HUES48 (cell line): Measurements from ENCODE around the gene NDUFA1.
"Not testable (repeated sequence)": the region's sequence is repeated elsewhere in the genome, so short reads cannot be mapped to it uniquely, and the experiment has no call there.

Experiments
- H3K27ac ChIP-seq: one replicate; pipeline ENCODE4 v1.7.0; 2013; ENCODE audit warnings: low read depth, low read length, inconsistent platforms
- H3K27me3 ChIP-seq: 2 replicates; pipeline ENCODE4 v1.6.1; 2013; ENCODE audit warnings: mild to moderate bottlenecking, low read length; ENCODE audit not compliant: control insufficient read depth, insufficient read depth
- H3K36me3 ChIP-seq: 2 replicates; pipeline ENCODE4 v1.6.1; 2013; ENCODE audit warnings: low read length; ENCODE audit not compliant: control insufficient read depth, insufficient read depth
- H3K4me1 ChIP-seq: 2 replicates; pipeline ENCODE4 v1.6.1; 2013; ENCODE audit warnings: mild to moderate bottlenecking, low read length; ENCODE audit not compliant: control insufficient read depth, insufficient read depth
- H3K4me3 ChIP-seq: 2 replicates; pipeline ENCODE4 v1.5.1; 2013; ENCODE audit warnings: mild to moderate bottlenecking, low read depth, low read length
- H3K9ac ChIP-seq: 2 replicates; pipeline ENCODE4 v1.6.1; 2013; ENCODE audit warnings: mild to moderate bottlenecking, low read depth, low read length, moderate library complexity
- H3K9me3 ChIP-seq: 2 replicates; pipeline ENCODE4 v1.6.1; 2013; ENCODE audit warnings: low read length; ENCODE audit not compliant: control insufficient read depth, insufficient read depth

NDUFA1 gene

DNA sequence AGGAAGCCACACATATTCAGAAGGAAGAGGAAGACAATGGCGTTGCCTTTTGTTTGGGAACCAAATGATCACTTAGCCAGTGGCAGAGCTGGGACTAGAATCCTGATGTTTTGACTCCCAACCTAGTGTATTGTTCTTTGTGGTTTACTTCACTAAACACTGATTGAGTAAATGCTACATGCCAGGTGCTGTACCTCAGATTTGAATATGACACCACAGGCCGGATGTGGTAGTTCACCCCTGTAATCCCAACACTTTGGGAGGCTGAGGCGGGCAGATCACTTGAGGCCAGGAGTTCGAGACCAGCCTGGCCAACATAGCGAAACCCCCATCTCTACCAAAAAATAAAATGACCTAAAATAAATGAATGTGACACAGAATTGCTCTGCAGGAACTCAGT lies 8.4 kb downstream of the NDUFA1 start:
- H3K36me3 ChIP-seq, result peaks cover 18% of the 10 kb centered on the region
- no peaks in the 10 kb centered on the region for H3K4me1 ChIP-seq
- H3K9ac ChIP-seq, result no peak overlapping the region
- H3K4me3 ChIP-seq, result no peak overlapping the region
- H3K27ac ChIP-seq, result no peak overlapping the region
- peaks cover 26% of the 10 kb centered on the region; the same call in 1 of the 2 replicates for H3K9me3 ChIP-seq
- no peaks in the 10 kb centered on the region for H3K27me3 ChIP-seq

DNA sequence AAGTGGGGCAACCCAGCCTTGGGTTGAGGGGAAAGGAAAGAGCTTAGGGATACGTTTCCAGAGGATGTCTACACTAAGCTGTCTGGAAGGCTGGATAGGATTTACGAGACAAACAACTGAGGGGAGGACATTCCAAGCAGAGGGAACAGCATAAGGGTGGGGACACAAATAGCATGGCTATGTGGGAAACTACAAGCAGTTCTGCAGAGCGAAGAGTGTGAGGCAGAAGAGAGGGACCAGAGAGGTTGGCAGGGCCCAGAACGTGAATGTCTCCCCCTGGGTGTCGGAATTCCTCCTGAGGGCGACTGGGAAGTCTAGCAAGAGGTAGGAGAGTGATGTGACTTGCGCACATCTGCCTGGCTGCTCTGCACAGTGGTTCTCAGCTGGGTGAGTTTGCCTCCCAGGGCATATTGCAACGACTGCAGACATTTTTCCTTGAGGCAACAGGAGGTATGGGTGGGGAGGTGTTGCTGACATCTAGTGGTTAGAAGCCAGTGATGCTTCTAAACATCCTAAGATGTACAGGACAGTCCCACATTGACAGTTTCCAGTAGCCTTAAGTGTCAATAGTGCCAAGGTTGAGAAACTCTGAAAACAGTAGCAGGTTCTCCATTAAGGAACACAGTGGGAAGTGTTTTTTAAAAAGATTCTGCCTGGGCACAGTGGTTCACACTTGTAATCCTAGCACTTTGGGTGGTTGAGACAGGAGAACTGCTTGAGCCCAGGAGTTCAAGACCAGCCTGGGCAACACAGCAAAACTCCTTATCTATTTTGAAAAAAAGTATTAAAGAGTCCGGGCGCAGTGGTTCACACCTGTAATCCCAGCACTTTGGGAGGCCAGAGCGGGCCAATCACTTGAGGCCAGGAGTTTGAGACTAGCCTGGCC lies 9.2 kb downstream of the NDUFA1 start:
- Histone ChIP-seq H3K36me3 (peaks cover 14% of the 10 kb centered on the region), H3K4me3 (no peak overlapping the region), H3K27me3 (no peaks in the 10 kb centered on the region), H3K4me1 (no peaks in the 10 kb centered on the region), H3K9me3 (peaks cover 27% of the 10 kb centered on the region; the same call in 1 of the 2 replicates), H3K9ac (no peak overlapping the region), H3K27ac (no peak overlapping the region)

DNA sequence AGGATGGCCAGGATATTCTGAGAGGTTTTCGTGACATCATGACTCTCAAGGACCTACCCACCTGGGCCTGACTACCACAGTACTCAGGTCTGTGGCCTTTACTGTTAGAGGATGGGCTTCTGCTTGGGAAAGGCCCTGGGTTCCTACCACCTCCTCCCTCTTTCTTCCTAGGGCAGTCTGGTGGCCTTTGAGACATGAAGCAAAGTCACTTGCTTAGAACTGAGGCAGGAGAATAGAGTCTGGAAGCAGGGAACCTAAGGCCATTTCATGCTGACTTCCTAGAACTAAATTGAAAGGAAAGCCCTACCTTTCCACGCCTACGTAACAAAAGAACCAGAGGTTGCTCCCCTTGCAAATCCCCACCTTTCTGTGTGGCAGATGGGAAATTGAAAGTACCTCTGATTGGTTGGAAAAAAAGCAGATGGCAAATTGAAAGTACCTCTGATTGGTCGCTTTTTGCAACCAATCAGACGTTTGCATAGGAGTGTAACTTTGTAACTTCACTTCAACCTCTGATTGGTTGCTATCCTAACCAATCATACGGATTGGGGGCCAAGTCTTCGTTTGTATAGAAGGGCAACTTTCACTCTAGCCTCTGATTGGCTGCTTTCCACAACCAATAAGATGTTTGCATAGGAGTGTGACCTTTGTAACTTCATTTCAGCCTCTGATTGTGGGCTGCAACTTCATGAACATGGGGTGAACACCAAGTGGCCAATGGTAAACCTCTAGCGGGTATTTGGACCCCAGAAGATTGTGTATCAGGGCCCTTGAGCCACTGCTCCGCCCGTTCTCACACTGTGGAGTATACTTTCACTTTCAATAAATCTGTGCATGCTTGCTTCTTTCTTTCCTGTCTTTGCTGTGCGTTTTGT lies 14.2 kb downstream of the NDUFA1 start:
- peaks cover 22% of the 10 kb centered on the region; the same call in 1 of the 2 replicates for H3K9me3 ChIP-seq
- no peaks in the 10 kb centered on the region for H3K4me1 ChIP-seq
- no peak overlapping the region for H3K4me3 ChIP-seq
- no peak overlapping the region for H3K27ac ChIP-seq
- H3K36me3 ChIP-seq, result no peaks in the 10 kb centered on the region
- H3K9ac ChIP-seq, result no peak overlapping the region
- no peaks in the 10 kb centered on the region for H3K27me3 ChIP-seq

DNA sequence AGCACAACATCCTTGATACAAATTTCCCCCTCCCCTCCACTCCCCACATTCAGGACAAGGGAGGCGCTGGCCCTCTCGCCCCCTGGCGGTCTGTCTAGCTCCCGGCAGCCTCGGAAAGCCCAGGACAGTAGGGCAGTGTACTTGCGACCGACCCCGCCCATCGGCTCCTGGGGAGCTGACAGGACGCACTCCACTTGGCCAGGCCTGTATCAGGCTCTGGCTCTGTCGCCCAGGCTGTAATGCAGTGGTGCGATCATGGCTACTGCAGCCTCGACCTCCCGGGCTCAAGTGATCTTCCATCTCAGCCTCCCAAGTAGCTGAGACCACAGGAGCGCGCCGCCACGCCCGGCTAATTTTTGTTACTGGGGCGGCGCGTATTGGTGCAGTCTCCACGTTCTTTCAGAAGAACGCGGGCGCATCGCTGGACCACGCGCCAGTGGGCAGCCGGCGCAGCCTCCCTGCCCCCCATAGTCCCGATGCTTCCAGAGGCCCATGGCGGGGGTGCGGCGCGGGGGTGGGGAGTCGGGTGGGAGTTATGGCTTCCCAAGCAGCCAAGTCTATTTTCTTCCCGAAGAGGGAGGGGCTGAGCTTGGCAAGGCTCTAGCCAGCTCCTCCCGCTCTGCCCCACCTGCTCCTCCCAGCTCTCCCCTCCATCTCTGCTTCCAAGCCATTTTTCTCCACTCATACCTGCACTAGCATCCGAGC lies 16.2 kb downstream of the NDUFA1 start:
- peak overlapping the region; percentile 70 for H3K4me3 ChIP-seq

DNA sequence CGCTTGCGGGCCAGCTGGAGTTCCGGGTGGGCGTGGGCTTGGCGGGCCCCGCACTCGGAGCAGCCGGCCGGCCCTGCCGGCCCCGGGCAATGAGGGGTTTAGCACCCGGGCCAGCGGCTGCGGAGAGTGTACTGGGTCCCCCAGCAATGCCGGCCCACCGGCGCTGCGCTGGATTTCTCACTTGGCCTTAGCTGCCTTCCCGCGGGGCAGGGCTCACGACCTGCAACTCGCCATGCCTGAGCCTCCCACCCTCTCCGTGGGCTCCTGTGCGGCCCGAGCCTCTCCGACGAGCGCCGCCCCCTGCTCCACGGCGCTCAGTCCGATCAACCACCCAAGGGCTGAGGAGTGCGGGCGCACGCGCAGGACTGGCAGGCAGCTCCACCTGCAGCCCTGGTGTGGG lies 19.0 kb downstream of the NDUFA1 start:
- H3K27ac ChIP-seq, H3K4me1 ChIP-seq, H3K9ac ChIP-seq, H3K4me3 ChIP-seq, H3K27me3 ChIP-seq, H3K36me3 ChIP-seq: not testable (repeated sequence)
- H3K9me3 ChIP-seq, result peaks cover 15% of the 10 kb centered on the region; the same call in 1 of the 2 replicates

More for the DNA sequence above, 16.2 kb downstream of the NDUFA1 start:
- H3K27ac ChIP-seq, result no peak overlapping the region
- H3K36me3 ChIP-seq, result no peaks in the 10 kb centered on the region
- peaks cover 25% of the 10 kb centered on the region; the same call in 1 of the 2 replicates for H3K9me3 ChIP-seq
- no peaks in the 10 kb centered on the region for H3K4me1 ChIP-seq
- no peak overlapping the region for H3K9ac ChIP-seq
- no peaks in the 10 kb centered on the region for H3K27me3 ChIP-seq

DNA sequence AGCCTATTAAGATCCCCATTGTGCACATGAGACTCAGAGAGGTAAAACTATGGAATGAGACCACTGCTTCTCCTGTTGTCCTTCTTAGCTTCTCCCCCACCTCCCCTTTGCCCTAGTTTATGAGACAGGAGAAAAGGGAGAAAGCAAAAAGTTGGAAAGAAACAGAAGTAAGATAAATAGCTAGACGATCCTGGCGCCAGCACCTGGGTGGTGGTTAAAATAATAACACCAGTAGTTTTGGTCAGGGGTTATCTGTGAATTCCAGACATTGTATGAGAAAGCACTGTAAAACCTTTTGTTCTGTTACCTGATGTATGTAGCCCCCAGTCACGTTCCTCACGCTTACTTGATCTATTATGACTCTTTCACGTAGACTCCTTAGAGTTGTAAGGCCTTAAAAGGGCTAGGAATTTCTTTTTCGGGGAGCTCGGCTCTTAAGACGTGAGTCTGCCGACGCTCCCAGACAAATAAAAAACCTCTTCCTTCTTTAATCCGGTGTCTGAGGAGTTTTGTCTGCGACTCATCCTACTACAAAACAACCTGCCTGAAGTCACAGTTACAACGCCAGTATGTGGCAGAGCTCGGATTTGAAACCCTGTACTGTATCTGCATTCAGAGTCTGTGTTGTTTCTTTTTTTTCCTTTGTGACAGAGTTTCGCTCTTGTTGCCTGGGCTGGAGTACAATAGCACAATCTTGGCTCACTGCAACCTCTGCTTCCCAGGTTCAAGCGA lies 20.5 kb downstream of the NDUFA1 start:
- H3K9me3 ChIP-seq, H3K27me3 ChIP-seq, H3K4me3 ChIP-seq, H3K4me1 ChIP-seq, H3K9ac ChIP-seq, H3K36me3 ChIP-seq, H3K27ac ChIP-seq: not testable (repeated sequence)

DNA sequence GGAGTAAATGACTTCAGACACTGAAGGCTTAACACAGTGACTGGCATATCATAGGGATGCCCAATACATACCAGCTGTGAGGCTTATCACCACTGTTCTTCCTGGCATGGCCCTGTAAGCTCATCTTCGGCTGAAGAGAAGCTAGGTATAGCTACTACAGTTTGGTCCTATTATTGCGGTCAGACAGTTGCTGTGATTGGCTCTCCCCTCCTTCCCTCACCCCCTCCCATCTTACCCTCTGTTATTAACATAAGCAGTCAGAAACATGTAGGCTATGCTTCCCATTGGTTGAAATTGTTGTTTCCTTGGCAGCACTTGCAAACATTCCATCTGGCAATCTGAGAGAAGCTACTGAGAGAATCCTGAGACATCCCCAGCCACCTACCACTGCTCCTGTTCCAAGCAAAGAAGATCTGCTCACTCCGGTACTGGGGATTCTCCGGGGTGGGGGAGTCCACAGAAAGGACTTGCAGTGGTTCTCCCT lies 24.3 kb downstream of the NDUFA1 start, which contains the start of gene AKAP14:
Gene AKAP14 (plus strand): TSS at position 51 of the 484 bp plus-strand sequence. CDS start 7,331 bp downstream, outside the sequence.
- Histone ChIP-seq H3K27me3 (no peaks in the 10 kb centered on the region), H3K9ac (no peak within 1 kb of the TSS), H3K4me3 (no peak within 1 kb of the TSS), H3K27ac (no peak within 1 kb of the TSS), H3K36me3 (no peaks in the 10 kb centered on the region), H3K9me3 (peaks cover 15% of the 10 kb centered on the region; the same call in 1 of the 2 replicates), H3K4me1 (no peaks in the 10 kb centered on the region)

DNA sequence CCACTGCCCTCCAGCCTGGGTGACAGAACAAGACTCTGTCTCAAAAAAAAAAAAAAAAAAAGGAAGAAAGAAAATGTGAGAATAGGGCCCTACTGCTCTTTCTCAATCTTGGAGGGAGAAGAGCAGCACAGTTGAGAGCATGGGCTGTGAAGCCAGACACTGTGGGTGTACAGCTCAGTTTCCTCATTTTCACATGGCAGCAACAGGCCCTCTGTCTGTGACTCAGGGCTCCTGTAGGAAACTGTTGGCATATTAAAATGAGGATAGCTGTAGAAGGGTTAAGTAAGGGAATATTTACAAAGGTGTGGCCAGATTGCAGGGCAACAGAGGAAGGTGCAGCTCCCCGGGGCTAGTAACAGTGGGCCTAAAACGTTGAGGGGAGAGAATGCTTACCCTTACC lies 27.5 kb downstream of the NDUFA1 start:
- peaks cover 14% of the 10 kb centered on the region for H3K9me3 ChIP-seq
- H3K27ac ChIP-seq, result no peak overlapping the region
- no peaks in the 10 kb centered on the region for H3K36me3 ChIP-seq
- no peak overlapping the region for H3K4me3 ChIP-seq
- no peak overlapping the region for H3K9ac ChIP-seq
- H3K4me1 ChIP-seq, result no peaks in the 10 kb centered on the region
- H3K27me3 ChIP-seq, result no peaks in the 10 kb centered on the region

DNA sequence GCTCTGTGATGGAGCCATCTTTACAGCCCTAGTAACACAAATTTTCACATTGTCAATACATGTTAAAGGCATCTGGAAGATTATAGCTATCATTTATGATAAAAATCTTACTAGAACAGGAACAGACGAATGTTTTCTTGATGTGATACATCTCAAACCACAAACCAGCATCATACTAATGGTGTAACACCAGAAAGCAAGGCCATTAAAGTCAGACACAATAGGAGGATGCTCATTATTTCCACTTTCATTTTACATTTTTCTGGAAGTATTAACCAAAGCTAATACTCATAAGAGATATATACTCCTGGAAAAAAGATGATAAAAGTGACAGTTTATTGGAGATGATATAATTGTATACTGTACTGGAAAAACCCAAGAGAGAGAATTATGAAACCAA lies 29.3 kb downstream of the NDUFA1 start:
- Histone ChIP-seq H3K27ac (no peak overlapping the region), H3K4me1 (no peaks in the 10 kb centered on the region), H3K4me3 (no peak overlapping the region), H3K9ac (no peak overlapping the region), H3K36me3 (no peaks in the 10 kb centered on the region), H3K9me3 (peaks cover 26% of the 10 kb centered on the region), H3K27me3 (no peaks in the 10 kb centered on the region)

DNA sequence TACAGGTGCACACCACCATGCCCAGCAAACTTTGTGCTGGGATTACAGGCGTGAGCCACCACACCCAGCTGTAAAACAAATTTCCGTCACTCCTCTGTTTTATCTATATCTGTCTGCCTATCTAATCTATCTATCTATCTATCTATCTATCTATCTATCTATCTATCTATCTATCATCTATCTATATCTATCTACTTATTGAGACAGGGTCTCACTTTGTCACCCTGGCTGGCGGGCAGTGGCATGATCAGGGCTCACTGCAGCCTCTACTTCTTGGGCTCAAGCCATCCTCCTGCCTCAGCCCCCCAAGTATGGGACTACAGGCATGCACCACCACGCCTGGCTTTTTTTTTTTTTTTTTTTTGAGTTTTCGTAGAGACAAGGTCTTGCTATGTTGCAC lies 44.7 kb downstream of the NDUFA1 start:
- H3K27me3 ChIP-seq, result no peaks in the 10 kb centered on the region
- H3K27ac ChIP-seq, result no peak overlapping the region
- H3K4me3 ChIP-seq, result no peak overlapping the region
- H3K9ac ChIP-seq, result no peak overlapping the region
- no peaks in the 10 kb centered on the region for H3K4me1 ChIP-seq
- H3K36me3 ChIP-seq, result no peaks in the 10 kb centered on the region
- H3K9me3 ChIP-seq, result peaks cover 28% of the 10 kb centered on the region
